ENCODE data around the gene TPRA1. TPM values are rescaled to one million over a fixed set of nuclear protein-coding genes. Genes with fewer than 3 reads are reported as not detected.

TPRA1 gene
- total RNA-seq, 1 experiment from 2014 or later, result 20.0 TPM

- peaks cover 6% of the 10 kb centered on the region for H3K27me3 Mint-ChIP-seq (ENCODE audit: low read depth)
- H3K9ac ChIP-seq (ENCODE audit: extremely low read depth, insufficient read length, low read length), result no peak overlapping the region
- H3K4me2 ChIP-seq (ENCODE audit: insufficient read depth, insufficient read length, low read length), result no peak overlapping the region
- H3K23ac ChIP-seq (ENCODE audit: insufficient read length, low read depth, low read length), result no peak overlapping the region
- no peak for DNase-seq
- no peak overlapping the region for H2AK5ac ChIP-seq (ENCODE audit: insufficient read length, low read length)
- no peak overlapping the region for H4K91ac ChIP-seq (ENCODE audit: insufficient read length, low read depth, low read length)
- peaks cover 0 to 5% of the 10 kb centered on the region in 2 experiments; a peak in 1 of 5 replicates for H3K9me3 Mint-ChIP-seq
- H3K79me1 ChIP-seq (ENCODE audit: insufficient read depth, low read depth, low read length, poor library complexity, severe bottlenecking), result no peaks in the 10 kb centered on the region
- no peaks in the 10 kb centered on the region for H3K23me2 ChIP-seq (ENCODE audit: insufficient read length, low read depth, low read length, poor library complexity, severe bottlenecking)
- H3T11ph ChIP-seq (ENCODE audit: low read length), result no peak overlapping the region
- no peak overlapping the region for H3K4me3 Mint-ChIP-seq
- H3K4me1 Mint-ChIP-seq, result peaks cover 11 to 22% of the 10 kb centered on the region in 2 experiments
- H2BK20ac ChIP-seq (ENCODE audit: low read depth, low read length, poor library complexity, severe bottlenecking), result no peak overlapping the region
- H2AFZ ChIP-seq (ENCODE audit: low read length), result no peak overlapping the region
- H2BK5ac ChIP-seq (ENCODE audit: insufficient read length, low read length), result no peak overlapping the region
- H3K56ac ChIP-seq (ENCODE audit: insufficient read length, low read depth, low read length), result no peak overlapping the region
- H3K18ac ChIP-seq (ENCODE audit: insufficient read length, low read depth, low read length), result no peak overlapping the region
- no peaks in the 10 kb centered on the region; the same call in 1 of the 2 replicates for H3K4me1 ChIP-seq (ENCODE audit: insufficient read depth, low read length)
- no peak for TF ChIP-seq CTCF (conservative IDR thresholded peaks at IDR 0.05)
- H2BK12ac ChIP-seq (ENCODE audit: insufficient read length, low read depth, low read length), result no peak overlapping the region
- no peak overlapping the region for H3K4ac ChIP-seq (ENCODE audit: low read depth, low read length)
- H3K27ac ChIP-seq (ENCODE audit: insufficient read length, low read depth, low read length), result no peak overlapping the region
- no peak overlapping the region for H3K14ac ChIP-seq (ENCODE audit: insufficient read depth, low read length)
- no peaks in the 10 kb centered on the region for H3K79me2 ChIP-seq (ENCODE audit: insufficient read depth, low read length)
- H4K8ac ChIP-seq (replicated peaks; ENCODE audit: insufficient read length, low read depth, low read length), result no peak overlapping the region
- H4K20me1 ChIP-seq (ENCODE audit: control insufficient read depth, insufficient read depth, insufficient read length), result no peaks in the 10 kb centered on the region
- no peak overlapping the region for H2BK120ac ChIP-seq (ENCODE audit: low read depth, low read length, poor library complexity, severe bottlenecking)
- peaks cover 0 to 5% (median 2%) of the 10 kb centered on the region in 3 experiments; a peak in 1 of 7 replicates for H3K36me3 Mint-ChIP-seq (ENCODE audit: insufficient read depth in 1 of 3, low read depth in 3 of 3)
- no peak overlapping the region for H2BK15ac ChIP-seq (ENCODE audit: low read depth, low read length)
- no peak overlapping the region for H4K5ac ChIP-seq (ENCODE audit: insufficient read length, low read depth, low read length)
- no peaks in the 10 kb centered on the region for H3K9me3 ChIP-seq (ENCODE audit: control insufficient read depth, low read depth, low read length)
- no peaks in the 10 kb centered on the region for H3K27me3 ChIP-seq (ENCODE audit: insufficient read depth, low read length)
- no peak overlapping the region for H3K27ac Mint-ChIP-seq
- no CpG with 5 or more reads among the region's 11 CpGs for WGBS (ENCODE audit: extremely low coverage, insufficient read length, low lambda C conversion rate)
These were observed 56.0 kb downstream of the TPRA1 start for GRCh38 chr3:127534564-127534963.

Data from H9 (cell line).